PC-3 (cell line): ENCODE data around the gene CDH4.

ENCODE experiments used
- CTCF ChIP-seq: fragments of 300-600 bp; sonication (generic); conservative IDR thresholded peaks from 2 replicates; pipeline ENCODE4 v1.5.1; 2017; ENCODE audit warnings: antibody characterized with exemption, low read depth, mild to moderate bottlenecking, low read length
- EZH2 ChIP-seq: fragments of 300-600 bp; sonication (generic); IDR thresholded peaks from one replicate; pipeline ENCODE4 v1.6.1; 2017; ENCODE audit warnings: antibody characterized with exemption, mild to moderate bottlenecking, low read length; ENCODE audit not compliant: unreplicated experiment

GRCh38 chr20:61315319-61315718, 63.3 kb downstream of the CDH4 start:
- TF ChIP-seq CTCF = no peak
- TF ChIP-seq EZH2 = no peak
